ENCODE results near the gene RIF1. TPM values are rescaled to one million over a fixed set of nuclear protein-coding genes. Genes with fewer than 3 reads are reported as not detected.

Gene RIF1
- total and polyA plus RNA-seq, 4 experiments from 2014 or later, result 13.0 to 73.3 (median 57.3) TPM

DNA sequence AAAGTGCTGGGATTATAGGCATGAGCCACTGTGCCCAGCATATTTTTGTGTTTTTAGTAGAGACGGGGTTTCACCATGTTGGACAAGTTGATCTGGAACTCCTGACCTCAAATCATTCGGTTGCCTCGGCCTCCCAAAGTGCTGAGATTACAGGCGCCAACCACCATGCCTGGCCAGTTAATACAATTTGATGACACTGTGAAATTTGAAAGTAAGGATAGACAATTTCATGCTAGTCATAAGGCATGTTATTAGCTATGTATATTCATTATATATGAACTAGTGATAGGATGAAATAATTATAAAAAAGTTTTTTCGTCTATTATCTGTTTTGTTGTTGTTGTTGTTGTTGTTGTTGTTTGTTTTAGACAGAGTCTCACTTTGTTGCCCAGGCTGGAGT, 8.6 kb upstream of the RIF1 start:
- intact Hi-C loops (cut with micrococcal nuclease), result no loop called here
- ChIA-PET CTCF (ENCODE audit: partially characterized antibody) (interaction anchor here (0.9 to 1.0 kb wide), 2 partner anchors 25 to 36 kb away, joined by 3 read pairs; no protein-coding TSS in a partner anchor), POLR2A (ENCODE audit: partially characterized antibody) (no interaction called here)
- Mint-ChIP-seq H3K4me1 (no peaks in the 10 kb centered on the region), H3K9me3 (no peaks in the 10 kb centered on the region), H3K4me3 (no peak overlapping the region), H3K27me3 (no peaks in the 10 kb centered on the region), H3K27ac (no peak overlapping the region), H3K36me3 (no peaks in the 10 kb centered on the region)
- Histone ChIP-seq H3K27ac (ENCODE audit: low read depth, low read length) (no peak overlapping the region), H3K4me1 (ENCODE audit: insufficient read depth, low read length) (no peaks in the 10 kb centered on the region), H3K4me3 (ENCODE audit: low read length in 2 of 2) (no peak overlapping the region), H3K27me3 (ENCODE audit: insufficient read depth, low read length) (no peaks in the 10 kb centered on the region), H3K36me3 (ENCODE audit: insufficient read depth, low read length) (no peaks in the 10 kb centered on the region), H3K9me3 (ENCODE audit: control insufficient read depth in 1 of 2, low read length in 2 of 2) (no peaks in the 10 kb centered on the region)
- DNase-seq, result no peak

DNA sequence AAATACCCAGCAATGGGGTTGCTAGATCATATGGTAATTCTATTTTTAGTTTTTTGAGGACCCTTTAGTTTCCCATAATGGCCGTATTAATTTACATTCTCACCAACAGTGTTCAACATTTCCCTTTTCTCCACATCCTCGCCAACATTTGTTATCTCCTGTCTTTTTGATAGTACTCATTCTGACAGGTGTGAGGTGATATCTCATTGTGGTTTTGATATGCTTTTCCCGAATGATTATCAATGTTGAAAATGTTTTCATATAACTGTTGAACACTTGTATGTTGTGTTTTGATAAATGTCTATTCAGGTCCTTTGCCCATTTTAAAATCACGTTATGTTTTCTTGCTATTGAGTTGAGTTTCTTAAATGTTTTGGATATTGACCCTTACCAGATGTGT, 5.8 kb upstream of the RIF1 start:
- no peaks in the 10 kb centered on the region for H3K27me3 Mint-ChIP-seq
- H3K4me3 ChIP-seq (ENCODE audit: low read length in 2 of 2), result no peak overlapping the region
- no peak overlapping the region for H3K27ac Mint-ChIP-seq
- no peaks in the 10 kb centered on the region for H3K27me3 ChIP-seq (ENCODE audit: insufficient read depth, low read length)
- H3K9me3 Mint-ChIP-seq, result no peaks in the 10 kb centered on the region
- intact Hi-C loops (cut with micrococcal nuclease), result no loop called here
- no peaks in the 10 kb centered on the region for H3K36me3 ChIP-seq (ENCODE audit: insufficient read depth, low read length)
- H3K4me1 ChIP-seq (ENCODE audit: insufficient read depth, low read length), result no peaks in the 10 kb centered on the region
- H3K4me1 Mint-ChIP-seq, result peaks cover 0 to 2% (median under 1%) of the 10 kb centered on the region in 4 donors
- no peak overlapping the region for H3K4me3 Mint-ChIP-seq
- ChIA-PET POLR2A (ENCODE audit: partially characterized antibody) (no interaction called here), CTCF (ENCODE audit: partially characterized antibody) (interaction anchor here (0.6 kb wide), 1 partner anchor 9 kb away, joined by 3 read pairs; no protein-coding TSS in a partner anchor)
- no peaks in the 10 kb centered on the region for H3K9me3 ChIP-seq (ENCODE audit: control insufficient read depth in 1 of 2, low read length in 2 of 2)
- H3K27ac ChIP-seq (ENCODE audit: low read depth, low read length), result no peak overlapping the region
- DNase-seq, result no peak
- peaks cover 0 to 2% of the 10 kb centered on the region in 2 donors for H3K36me3 Mint-ChIP-seq

DNA sequence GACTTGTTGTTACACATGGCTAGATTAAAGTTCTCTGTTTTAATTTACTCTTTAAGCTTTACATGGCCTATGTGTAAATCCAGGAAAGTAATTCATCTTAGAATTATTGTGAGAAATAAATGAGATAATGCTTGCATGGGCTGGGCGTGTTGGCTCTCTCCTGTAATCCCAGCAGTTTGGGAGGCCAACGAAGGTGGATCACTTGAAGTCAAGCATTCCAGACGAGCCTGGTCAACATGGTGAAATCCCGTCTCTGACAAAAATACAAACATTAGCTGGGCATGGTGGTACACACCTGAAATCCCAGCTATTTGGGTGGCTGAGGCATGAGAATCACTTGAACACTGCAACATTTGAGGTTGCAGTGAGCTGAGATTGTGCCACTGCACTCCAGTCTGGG, 4.3 kb upstream of the RIF1 start:
- Mint-ChIP-seq H3K27me3 (no peaks in the 10 kb centered on the region), H3K27ac (no peak overlapping the region), H3K9me3 (no peaks in the 10 kb centered on the region), H3K36me3 (peaks cover 0 to 8% of the 10 kb centered on the region in 2 donors), H3K4me3 (peak overlapping the region in 1 of 8 donors; percentile 45), H3K4me1 (peaks cover 6 to 10% (median 8%) of the 10 kb centered on the region in 4 donors)
- H3K4me1 ChIP-seq (ENCODE audit: insufficient read depth, low read length), result peaks cover 5% of the 10 kb centered on the region
- H3K27ac ChIP-seq (ENCODE audit: low read depth, low read length), result no peak overlapping the region
- intact Hi-C loops (cut with micrococcal nuclease), result loop anchor here (5.0 kb wide), 1 partner anchor 1818 kb away; the partner anchor contains the start of gene MMADHC
- no peaks in the 10 kb centered on the region for H3K36me3 ChIP-seq (ENCODE audit: insufficient read depth, low read length)
- ChIA-PET CTCF (ENCODE audit: partially characterized antibody) (interaction anchor here (1.2 kb wide), 2 partner anchors 31 to 167 kb away, joined by 3 to 6 read pairs; no protein-coding TSS in a partner anchor), POLR2A (ENCODE audit: partially characterized antibody) (no interaction called here)
- no peak for DNase-seq
- H3K9me3 ChIP-seq (ENCODE audit: control insufficient read depth in 1 of 2, low read length in 2 of 2), result no peaks in the 10 kb centered on the region
- H3K4me3 ChIP-seq (ENCODE audit: low read length in 2 of 2), result no peak overlapping the region
- no peaks in the 10 kb centered on the region for H3K27me3 ChIP-seq (ENCODE audit: insufficient read depth, low read length)

GRCh38 chr2:151407281-151407680, 2.4 kb upstream of the RIF1 start:
- no peak overlapping the region for H3K4me3 ChIP-seq (ENCODE audit: low read length in 2 of 2)
- intact Hi-C loops (cut with micrococcal nuclease), result loop anchor here (5.0 kb wide), 1 partner anchor 1820 kb away; the partner anchor contains the start of gene MMADHC
- Mint-ChIP-seq H3K36me3 (peaks cover 0 to 13% of the 10 kb centered on the region in 2 donors), H3K27ac (peak overlapping the region in 1 of 7 donors; percentile 25), H3K4me1 (peaks cover 14 to 29% (median 21%) of the 10 kb centered on the region in 4 donors), H3K4me3 (peak overlapping the region in 1 of 8 donors; percentile 15), H3K27me3 (no peaks in the 10 kb centered on the region), H3K9me3 (no peaks in the 10 kb centered on the region)
- no peaks in the 10 kb centered on the region for H3K9me3 ChIP-seq (ENCODE audit: control insufficient read depth in 1 of 2, low read length in 2 of 2)
- H3K36me3 ChIP-seq (ENCODE audit: insufficient read depth, low read length), result no peaks in the 10 kb centered on the region
- POLR2A ChIA-PET (ENCODE audit: partially characterized antibody), result no interaction called here
- H3K27me3 ChIP-seq (ENCODE audit: insufficient read depth, low read length), result no peaks in the 10 kb centered on the region
- peaks cover 22% of the 10 kb centered on the region for H3K4me1 ChIP-seq (ENCODE audit: insufficient read depth, low read length)
- H3K27ac ChIP-seq (ENCODE audit: low read depth, low read length), result no peak overlapping the region
- DNase-seq, result no peak
- CTCF ChIA-PET (ENCODE audit: partially characterized antibody), result interaction anchor here (0.6 kb wide), 1 partner anchor 589 kb away, joined by 3 read pairs; no protein-coding TSS in a partner anchor

DNA sequence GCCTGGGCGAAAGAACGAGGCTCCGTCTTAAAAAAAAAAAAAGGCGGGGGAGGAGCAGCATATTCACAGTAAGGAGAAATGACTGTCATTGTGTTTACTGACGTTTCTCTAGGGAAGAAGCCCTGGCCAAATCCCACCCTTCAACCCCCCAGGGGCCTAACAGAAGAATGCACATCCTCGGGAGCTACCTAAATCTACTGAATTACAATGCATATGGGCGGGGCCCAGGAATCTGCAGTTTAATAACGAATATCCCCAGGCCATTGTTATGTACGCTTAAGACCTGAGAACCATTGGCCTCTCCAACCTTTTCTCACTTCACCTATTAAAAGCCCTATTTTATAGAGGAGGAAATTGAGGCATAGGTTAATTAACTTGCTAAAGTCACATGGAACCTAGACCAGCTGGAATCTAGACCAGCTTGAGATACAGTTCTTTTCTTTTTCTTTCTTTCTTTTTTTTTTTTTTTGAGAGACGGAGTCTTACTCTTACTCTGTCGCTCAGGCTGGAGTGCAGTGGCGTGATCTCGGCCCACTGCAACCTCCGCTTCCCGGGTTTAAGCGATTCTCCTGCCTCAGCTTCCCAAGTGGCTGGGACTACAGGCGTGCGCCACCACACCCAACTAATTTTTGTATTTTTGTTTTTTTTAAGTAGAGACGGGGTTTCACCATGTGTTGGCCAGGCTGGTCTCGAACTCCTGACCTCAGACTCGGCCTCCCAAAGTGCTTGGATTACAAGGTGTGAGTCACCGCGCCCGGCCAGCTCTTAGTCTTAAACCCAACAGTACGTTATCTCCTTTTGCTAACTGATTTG, 708 bp upstream of the RIF1 start:
- peaks cover 16 to 43% (median 30%) of the 10 kb centered on the region in 4 donors for H3K4me1 Mint-ChIP-seq
- peak overlapping the region; percentile 69 to 95 for H3K4me3 ChIP-seq (ENCODE audit: low read length in 2 of 2)
- H3K9me3 ChIP-seq (ENCODE audit: control insufficient read depth in 1 of 2, low read length in 2 of 2), result no peaks in the 10 kb centered on the region
- H3K27ac ChIP-seq (ENCODE audit: low read depth, low read length), result peak overlapping the region; percentile 85
- peaks cover 0 to 24% of the 10 kb centered on the region in 2 donors for H3K36me3 Mint-ChIP-seq
- intact Hi-C loops (cut with micrococcal nuclease), result loop anchor here (2.0 to 5.0 kb wide), 2 partner anchors 420 to 1822 kb away; partner anchors contain the start of genes ARL5A and MMADHC
- peak overlapping the region; percentile 86 to 97 (median 94) for H3K27ac Mint-ChIP-seq
- no peaks in the 10 kb centered on the region for H3K27me3 Mint-ChIP-seq
- H3K4me1 ChIP-seq (ENCODE audit: insufficient read depth, low read length), result peaks cover 22% of the 10 kb centered on the region
- POLR2A ChIA-PET (ENCODE audit: partially characterized antibody), result interaction anchor here (1.0 to 2.8 kb wide), 4 partner anchors 119 to 1822 kb away, joined by 3 to 26 read pairs (median 14); partner anchors contain the start of genes ARL5A, NMI and RBM43
- CTCF ChIA-PET (ENCODE audit: partially characterized antibody), result interaction anchor here (1.0 to 1.9 kb wide), 3 partner anchors 28 to 120 kb away, joined by 3 to 10 read pairs (median 6); partner anchors contain the start of gene NMI
- no peaks in the 10 kb centered on the region for H3K36me3 ChIP-seq (ENCODE audit: insufficient read depth, low read length)
- H3K9me3 Mint-ChIP-seq, result no peaks in the 10 kb centered on the region
- no peaks in the 10 kb centered on the region for H3K27me3 ChIP-seq (ENCODE audit: insufficient read depth, low read length)
- no peak for DNase-seq
- H3K4me3 Mint-ChIP-seq, result peak overlapping the region; percentile 91 to 99 (median 96)

DNA sequence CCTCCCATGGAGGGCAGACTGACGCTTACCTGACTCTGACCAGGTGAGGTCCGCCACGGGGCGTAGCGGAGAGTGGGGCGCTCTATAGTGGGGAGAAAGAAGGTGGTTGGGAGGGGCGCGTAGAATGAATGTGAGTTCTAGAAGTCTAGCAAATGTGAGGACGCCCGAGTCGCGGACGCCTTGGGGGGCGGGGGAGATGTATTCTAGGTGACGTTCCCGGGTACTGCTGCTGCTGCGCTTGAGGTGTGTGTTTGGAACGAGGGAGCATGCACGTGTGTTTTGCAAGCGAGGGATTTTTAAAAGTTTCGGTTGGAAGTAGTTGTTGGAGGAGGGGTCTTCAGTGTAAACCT, 758 bp downstream of the RIF1 start:
- H3K4me3 ChIP-seq (ENCODE audit: low read length in 2 of 2), result peak overlapping the region; percentile 69 to 95
- H3K27ac Mint-ChIP-seq, result peak overlapping the region; percentile 86 to 97 (median 94)
- H3K36me3 Mint-ChIP-seq, result peaks cover 0 to 27% of the 10 kb centered on the region in 2 donors
- ChIA-PET POLR2A (ENCODE audit: partially characterized antibody) (interaction anchor here (0.7 to 2.8 kb wide), 4 partner anchors 10 to 1824 kb away, joined by 3 to 26 read pairs (median 14); partner anchors contain the start of genes NMI and RBM43), CTCF (ENCODE audit: partially characterized antibody) (interaction anchor here (0.6 to 1.9 kb wide), 2 partner anchors 26 to 1317 kb away, joined by 3 to 10 read pairs; no protein-coding TSS in a partner anchor)
- H3K27me3 Mint-ChIP-seq, result no peaks in the 10 kb centered on the region
- H3K4me1 ChIP-seq (ENCODE audit: insufficient read depth, low read length), result peaks cover 22% of the 10 kb centered on the region
- intact Hi-C loops (cut with micrococcal nuclease), result loop anchor here (1.0 kb wide), 3 partner anchors 13 to 149 kb away; partner anchors contain the start of genes NMI and RBM43
- DNase-seq, result peak in 4 of 5 donors; percentile 29 to 63 (median 33)
- peak overlapping the region; percentile 91 to 99 (median 96) for H3K4me3 Mint-ChIP-seq
- H3K27ac ChIP-seq (ENCODE audit: low read depth, low read length), result peak overlapping the region; percentile 85
- H3K27me3 ChIP-seq (ENCODE audit: insufficient read depth, low read length), result no peaks in the 10 kb centered on the region
- H3K9me3 ChIP-seq (ENCODE audit: control insufficient read depth in 1 of 2, low read length in 2 of 2), result no peaks in the 10 kb centered on the region
- H3K36me3 ChIP-seq (ENCODE audit: insufficient read depth, low read length), result peaks cover 5% of the 10 kb centered on the region
- peaks cover 18 to 46% (median 31%) of the 10 kb centered on the region in 4 donors for H3K4me1 Mint-ChIP-seq
- H3K9me3 Mint-ChIP-seq, result no peaks in the 10 kb centered on the region

GRCh38 chr2:151417650-151418049, 7.9 kb downstream of the RIF1 start:
- no peak overlapping the region for H3K27ac ChIP-seq (ENCODE audit: low read depth, low read length)
- peaks cover 12 to 42% (median 17%) of the 10 kb centered on the region in 4 donors for H3K4me1 Mint-ChIP-seq
- no peaks in the 10 kb centered on the region for H3K27me3 Mint-ChIP-seq
- no peaks in the 10 kb centered on the region for H3K9me3 Mint-ChIP-seq
- H3K36me3 ChIP-seq (ENCODE audit: insufficient read depth, low read length), result peaks cover 36% of the 10 kb centered on the region
- DNase-seq, result no peak
- ChIA-PET POLR2A (ENCODE audit: partially characterized antibody) (no interaction called here), CTCF (ENCODE audit: partially characterized antibody) (interaction anchor here (6.6 kb wide), 1 partner anchor 19 kb away, joined by 41 read pairs; no protein-coding TSS in a partner anchor)
- H3K4me3 ChIP-seq (ENCODE audit: low read length in 2 of 2), result no peak overlapping the region
- H3K27ac Mint-ChIP-seq, result peak overlapping the region in 2 of 7 donors; percentile 8 to 63
- peaks cover 5% of the 10 kb centered on the region for H3K4me1 ChIP-seq (ENCODE audit: insufficient read depth, low read length)
- H3K36me3 Mint-ChIP-seq, result peaks cover 28 to 59% of the 10 kb centered on the region in 2 donors
- H3K4me3 Mint-ChIP-seq, result no peak overlapping the region
- intact Hi-C loops (cut with micrococcal nuclease), result no loop called here
- H3K27me3 ChIP-seq (ENCODE audit: insufficient read depth, low read length), result no peaks in the 10 kb centered on the region
- no peaks in the 10 kb centered on the region for H3K9me3 ChIP-seq (ENCODE audit: control insufficient read depth in 1 of 2, low read length in 2 of 2)

All from CD4-positive, alpha-beta memory T cell (primary cell).